ENCODE measurements around the gene PFKFB1. TPM values are rescaled to one million over a fixed set of nuclear protein-coding genes. Genes with fewer than 3 reads are reported as not detected.

PFKFB1 gene
- total RNA-seq, 1 donor from 2014 or later, result not detected

- TF ChIP-seq CTCF (conservative IDR thresholded peaks at IDR 0.05; ENCODE audit: low read depth, low read length), result no peak
- no peak for DNase-seq (ENCODE audit: low read depth)
- H3K4me3 ChIP-seq (ENCODE audit: low read depth, low read length), result no peak overlapping the region
Observed at GRCh38 chrX:54909941-54910340, 84.0 kb downstream of the PFKFB1 start.

DNA sequence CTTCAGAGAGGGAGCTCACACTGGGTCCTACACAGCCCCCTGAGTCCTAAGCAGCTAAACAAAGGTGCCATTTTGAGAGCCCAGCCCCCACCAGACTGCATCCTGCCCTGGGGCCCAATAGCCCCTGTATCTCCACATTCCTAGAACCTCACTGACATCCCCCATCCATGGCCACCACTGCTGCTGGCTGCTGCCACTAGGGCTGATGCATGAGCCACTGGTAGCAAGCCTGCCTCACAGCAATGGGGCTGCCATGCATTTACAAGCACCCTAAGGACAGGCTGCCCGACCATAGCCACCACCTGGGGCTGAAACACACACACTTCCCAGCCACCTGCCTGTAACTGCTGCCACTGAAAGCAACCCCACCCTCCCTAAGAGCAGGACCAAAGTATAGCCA, 99.8 kb downstream of the PFKFB1 start:
- DNase-seq (ENCODE audit: low read depth), result no peak
- TF ChIP-seq CTCF (conservative IDR thresholded peaks at IDR 0.05; ENCODE audit: low read depth, low read length), result no peak
- no peak overlapping the region for H3K4me3 ChIP-seq (ENCODE audit: low read depth, low read length)

- peak; percentile 53 for TF ChIP-seq CTCF (conservative IDR thresholded peaks at IDR 0.05; ENCODE audit: low read depth, low read length)
- no peak overlapping the region for H3K4me3 ChIP-seq (ENCODE audit: low read depth, low read length)
- no peak for DNase-seq (ENCODE audit: low read depth)
Observed at GRCh38 chrX:54891573-54891972, 102.4 kb downstream of the PFKFB1 start.

DNA sequence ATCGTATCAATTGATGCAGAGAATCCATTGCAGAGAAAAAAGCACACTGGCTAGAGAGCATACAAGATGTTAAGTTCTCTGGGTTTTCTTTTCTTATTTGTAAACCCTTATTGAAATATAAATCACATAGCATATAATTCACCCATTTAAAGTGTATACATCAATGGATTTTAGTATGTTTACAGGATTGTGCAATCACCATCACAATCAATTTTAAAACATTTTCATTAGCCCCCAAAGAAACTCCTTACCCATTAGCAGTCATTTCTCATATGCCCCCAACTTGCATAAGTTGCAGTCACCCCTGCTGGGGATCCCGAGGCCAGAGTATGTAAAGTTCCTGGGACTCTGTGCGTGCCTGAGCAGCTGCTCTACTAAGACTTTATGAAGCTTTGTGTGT, 108.2 kb downstream of the PFKFB1 start:
- TF ChIP-seq CTCF (conservative IDR thresholded peaks at IDR 0.05; ENCODE audit: low read depth, low read length), result no peak
- no peak overlapping the region for H3K4me3 ChIP-seq (ENCODE audit: low read depth, low read length)
- no peak for DNase-seq (ENCODE audit: low read depth)

Other genes starting within 250 kb of the PFKFB1 start
- gene ITIH6, start 195.9 kb downstream of the PFKFB1 start, total RNA-seq, result not detected in 2 replicates
- 102 and 138 TPM in 2 replicates for gene MAGED2, start 186.4 kb downstream of the PFKFB1 start, total RNA-seq
- gene TRO, start 73.4 kb downstream of the PFKFB1 start, total RNA-seq, result 6.1 and 15.0 TPM in 2 replicates
- gene APEX2, start 6.2 kb upstream of the PFKFB1 start, total RNA-seq, result 17.0 and 25.0 TPM in 2 replicates
- gene ALAS2, start 36.8 kb upstream of the PFKFB1 start, total RNA-seq, result not detected in 2 replicates
- gene PAGE2B, start 80.8 kb upstream of the PFKFB1 start, total RNA-seq, result not detected in 2 replicates
- not detected in 2 replicates for gene PAGE2, start 94.8 kb upstream of the PFKFB1 start, total RNA-seq
- gene PAGE5, start 226.2 kb upstream of the PFKFB1 start, total RNA-seq, result not detected in 2 replicates